G401 (cell line): ENCODE measurements around the gene PILRA. TPM values are rescaled to one million over a fixed set of nuclear protein-coding genes. Genes with fewer than 3 reads are reported as not detected.
"Not testable (repeated sequence)": the region's sequence is repeated elsewhere in the genome, so short reads cannot be mapped to it uniquely, and the experiment has no call there.

Experiments
- DNase-seq: peaks from one replicate; pipeline ENCODE4 v3.0.0-alpha.2; 2015; ENCODE audit warnings: low spot score
- in situ Hi-C: cut with HindIII; loops from 2 replicates; pipeline ENCODE4 v1.10.0; 2016; ENCODE audit warnings: low sequenced_read_pairs, mixed read lengths
- total RNA-seq: library from RNA; depleted of rRNA; stranded (reverse); fragments of >200 nt; shearing (Covaris generic); gene quantifications from 2 replicates; pipeline ENCODE4 v1.2.3, GENCODE V29; 2014; rRNA removed

The PILRA gene
- total RNA-seq, 1 experiment from 2014 or later: 1.6 TPM

DNA sequence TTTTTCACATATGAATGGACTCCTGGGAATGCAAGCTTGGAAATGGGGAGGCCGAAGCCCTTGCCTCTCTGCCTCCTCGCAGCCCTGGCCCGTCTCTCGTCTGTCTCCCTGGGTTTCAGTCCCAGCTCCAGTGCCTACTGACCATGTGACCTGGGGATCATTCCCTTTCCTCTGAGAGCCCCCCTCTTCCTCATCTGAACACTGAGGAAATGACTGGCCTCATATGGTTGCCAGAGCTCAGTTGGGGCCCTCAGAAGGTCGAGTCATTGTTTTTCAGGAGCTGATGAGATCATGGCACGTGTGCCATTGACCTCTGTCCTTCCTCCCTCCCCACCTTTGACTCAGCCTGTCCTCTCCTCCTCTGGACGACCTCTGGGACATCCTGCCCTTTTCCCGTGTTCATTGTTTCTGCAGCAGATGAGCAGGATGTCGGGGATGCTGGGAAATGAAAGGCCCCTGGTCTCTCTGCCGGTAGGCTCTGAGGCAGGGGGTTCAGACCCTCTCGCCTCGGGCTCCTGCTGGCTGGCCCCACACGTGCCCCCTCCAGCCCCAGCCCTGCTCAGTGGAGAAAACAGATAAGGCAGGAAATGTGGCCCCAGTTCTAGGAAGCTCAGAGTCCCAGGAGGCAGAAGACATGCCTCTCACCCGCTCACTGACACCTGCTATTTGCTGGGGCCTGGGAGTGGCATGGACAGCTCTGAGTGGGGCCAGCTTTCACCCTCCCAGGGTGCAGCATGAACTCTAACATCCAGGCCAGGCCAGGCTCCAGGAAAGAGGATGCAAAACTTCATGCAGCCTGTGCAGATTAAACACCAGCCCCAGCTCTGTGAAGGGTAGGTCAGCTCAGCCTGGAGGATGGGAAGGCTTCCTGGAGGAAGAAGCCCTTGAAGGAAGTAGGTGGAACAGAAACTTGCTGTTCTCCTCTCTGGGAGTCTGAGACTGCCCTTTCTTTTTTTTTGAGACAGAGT, 71.3 kb downstream of the PILRA start:
- in situ Hi-C loops: no loop called here
- no peak for DNase-seq

GRCh38 chr7:100446040-100446439, 72.8 kb downstream of the PILRA start:
- in situ Hi-C loops: no loop called here
- DNase-seq: no peak

DNA sequence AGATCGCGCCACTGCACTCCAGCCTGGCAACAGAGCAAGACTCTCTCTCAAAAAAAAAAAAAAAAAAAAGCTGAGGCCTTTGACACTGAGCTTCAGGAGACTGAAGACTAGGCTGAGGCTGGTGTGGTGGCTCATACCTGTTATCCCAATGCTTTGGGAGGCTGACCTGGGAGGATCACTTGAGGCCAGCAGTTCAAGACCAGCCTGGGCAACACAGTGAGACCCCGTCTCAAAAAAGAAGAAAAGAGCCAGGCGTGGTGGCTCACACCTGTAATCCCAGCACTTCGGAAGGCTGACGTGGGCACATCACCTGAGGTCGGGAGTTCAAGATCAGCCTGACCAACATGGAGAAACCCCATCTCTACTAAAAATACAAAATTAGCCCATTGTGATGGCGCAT, 74.1 kb downstream of the PILRA start:
- in situ Hi-C loops, DNase-seq: not testable (repeated sequence)

GRCh38 chr7:100449190-100449795, 76.0 kb downstream of the PILRA start:
- in situ Hi-C loops: no loop called here
- DNase-seq: no peak

Other genes with a start within 250 kb of the PILRA start
- 1.7 and 2.9 TPM in 2 replicates for gene MBLAC1, start 246.5 kb upstream of the PILRA start, total RNA-seq
- 97.5 and 231 TPM in 2 replicates for gene LAMTOR4, start 224.6 kb upstream of the PILRA start, total RNA-seq
- gene TRAPPC14, start 214.8 kb upstream of the PILRA start, total RNA-seq: 9.0 and 14.4 TPM in 2 replicates
- 0.81 TPM in 1 of 2 replicates, not detected in the other for gene GAL3ST4, start 204.9 kb upstream of the PILRA start, total RNA-seq
- 8.8 and 9.0 TPM in 2 replicates for gene GPC2, start 196.1 kb upstream of the PILRA start, total RNA-seq
- gene STAG3, start 195.6 kb upstream of the PILRA start, total RNA-seq: 0.68 and 3.3 TPM in 2 replicates
- not detected in 2 replicates for gene PVRIG, start 153.5 kb upstream of the PILRA start, total RNA-seq
- not detected in 2 replicates for gene SPDYE3, start 65.8 kb upstream of the PILRA start, total RNA-seq
- gene PILRB, start 15.4 kb upstream of the PILRA start, total RNA-seq: 14.7 and 21.5 TPM in 2 replicates
- gene ZCWPW1, start 55.2 kb downstream of the PILRA start, total RNA-seq: 0.54 and 0.62 TPM in 2 replicates
- gene MEPCE, start 56.3 kb downstream of the PILRA start, total RNA-seq: 42.5 and 57.7 TPM in 2 replicates
- 56.1 and 59.4 TPM in 2 replicates for gene PPP1R35, start 63.0 kb downstream of the PILRA start, total RNA-seq
- not detected in 2 replicates for gene SPACDR, start 90.8 kb downstream of the PILRA start, total RNA-seq
- gene TSC22D4, start 105.7 kb downstream of the PILRA start, total RNA-seq: 80.1 and 118 TPM in 2 replicates
- 17.3 and 23.0 TPM in 2 replicates for gene NYAP1, start 110.4 kb downstream of the PILRA start, total RNA-seq
- 42.3 and 47.0 TPM in 2 replicates for gene AGFG2, start 165.7 kb downstream of the PILRA start, total RNA-seq
- not detected in 2 replicates for gene SAP25, start 200.4 kb downstream of the PILRA start, total RNA-seq
- 6.5 and 12.1 TPM in 2 replicates for gene LRCH4, start 212.6 kb downstream of the PILRA start, total RNA-seq
- gene FBXO24, start 212.8 kb downstream of the PILRA start, total RNA-seq: 0.78 TPM in 1 of 2 replicates, not detected in the other
- gene PCOLCE, start 228.9 kb downstream of the PILRA start, total RNA-seq: 72.9 and 82.8 TPM in 2 replicates
- gene MOSPD3, start 239.1 kb downstream of the PILRA start, total RNA-seq: 12.9 and 52.9 TPM in 2 replicates